ENCODE data around the gene PGD.

DNA sequence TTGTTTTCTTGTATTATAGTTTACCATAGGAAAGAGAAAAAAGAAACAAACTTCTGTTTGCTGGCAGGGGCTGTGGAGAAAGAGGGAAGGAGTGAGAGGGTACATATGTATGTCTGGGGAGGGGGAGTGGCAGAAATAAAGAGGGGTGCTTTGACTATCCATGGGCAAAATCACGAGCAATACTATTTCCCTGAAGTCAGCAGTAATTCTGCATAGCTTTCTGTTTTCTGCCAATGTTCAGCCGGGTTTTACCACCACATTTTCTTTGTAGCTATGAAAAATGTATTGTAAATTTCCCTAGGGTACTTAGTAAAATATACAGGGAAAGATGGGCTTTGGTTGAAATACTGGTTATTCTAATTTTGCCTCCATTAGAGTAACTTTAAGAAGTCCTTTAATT is 45.2 kb upstream of the PGD start:
- TF ChIP-seq POLR2A (IDR thresholded peaks at IDR 0.05) (no peak), POLR2AphosphoS5 (IDR thresholded peaks at IDR 0.05) (no peak), EP300 (IDR thresholded peaks at IDR 0.05) (no peak)
- TF ChIP-seq, protein P1, sequence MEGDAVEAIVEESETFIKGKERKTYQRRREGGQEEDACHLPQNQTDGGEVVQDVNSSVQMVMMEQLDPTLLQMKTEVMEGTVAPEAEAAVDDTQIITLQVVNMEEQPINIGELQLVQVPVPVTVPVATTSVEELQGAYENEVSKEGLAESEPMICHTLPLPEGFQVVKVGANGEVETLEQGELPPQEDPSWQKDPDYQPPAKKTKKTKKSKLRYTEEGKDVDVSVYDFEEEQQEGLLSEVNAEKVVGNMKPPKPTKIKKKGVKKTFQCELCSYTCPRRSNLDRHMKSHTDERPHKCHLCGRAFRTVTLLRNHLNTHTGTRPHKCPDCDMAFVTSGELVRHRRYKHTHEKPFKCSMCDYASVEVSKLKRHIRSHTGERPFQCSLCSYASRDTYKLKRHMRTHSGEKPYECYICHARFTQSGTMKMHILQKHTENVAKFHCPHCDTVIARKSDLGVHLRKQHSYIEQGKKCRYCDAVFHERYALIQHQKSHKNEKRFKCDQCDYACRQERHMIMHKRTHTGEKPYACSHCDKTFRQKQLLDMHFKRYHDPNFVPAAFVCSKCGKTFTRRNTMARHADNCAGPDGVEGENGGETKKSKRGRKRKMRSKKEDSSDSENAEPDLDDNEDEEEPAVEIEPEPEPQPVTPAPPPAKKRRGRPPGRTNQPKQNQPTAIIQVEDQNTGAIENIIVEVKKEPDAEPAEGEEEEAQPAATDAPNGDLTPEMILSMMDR (IDR thresholded peaks at IDR 0.05), result no peak

All from suprapubic skin (tissue), 4 donors.